ENCODE measurements around the gene PRKCD. TPM values are rescaled to one million over a fixed set of nuclear protein-coding genes. Genes with fewer than 3 reads are reported as not detected.

The PRKCD gene
- total RNA-seq, 4 donors from 2014 or later: 27.2 to 35.8 (median 31.4) TPM

GRCh38 chr3:53140847-53141845, 19.9 kb upstream of the PRKCD start:
- TF ChIP-seq POLR2A (IDR thresholded peaks at IDR 0.05) (no peak), CTCF (IDR thresholded peaks at IDR 0.05) (no peak)
- no peak for DNase-seq (ENCODE audit: low spot score in 2 of 2)
- intact Hi-C loops (cut with DNase I; ENCODE audit: low total_unique reads): no loop called here
- H3K4me3 ChIP-seq (ENCODE audit: low read depth, poor library complexity, severe bottlenecking): no peak overlapping the region
- 79% methylated on average over 6 of the region's 6 CpGs for WGBS, 2 donors

GRCh38 chr3:53142986-53143385, 18.0 kb upstream of the PRKCD start:
- intact Hi-C loops (cut with DNase I; ENCODE audit: low total_unique reads): no loop called here
- 79 to 91% methylated on average over 3 of the region's 3 CpGs for WGBS, 2 donors
- TF ChIP-seq CTCF (IDR thresholded peaks at IDR 0.05) (no peak), POLR2A (IDR thresholded peaks at IDR 0.05) (no peak)
- no peak for DNase-seq (ENCODE audit: low spot score in 2 of 2)
- no peak overlapping the region for H3K4me3 ChIP-seq (ENCODE audit: low read depth, poor library complexity, severe bottlenecking)

- WGBS, 2 donors: 94% methylated on average over 4 of the region's 4 CpGs
Observed at GRCh38 chr3:53144446-53144845, 16.6 kb upstream of the PRKCD start.

GRCh38 chr3:53144862-53145712, 15.9 kb upstream of the PRKCD start:
- intact Hi-C loops (cut with DNase I; ENCODE audit: low total_unique reads): no loop called here
- H3K4me3 ChIP-seq (ENCODE audit: low read depth, poor library complexity, severe bottlenecking): no peak overlapping the region
- no peak for TF ChIP-seq POLR2A (IDR thresholded peaks at IDR 0.05)
- no peak for TF ChIP-seq CTCF (IDR thresholded peaks at IDR 0.05)
- WGBS, 2 donors: 78 to 90% methylated on average over 11 of the region's 11 CpGs
- no peak for DNase-seq (ENCODE audit: low spot score in 2 of 2)

More at GRCh38 chr3:53144446-53144845, 16.6 kb upstream of the PRKCD start:
- intact Hi-C loops (cut with DNase I; ENCODE audit: low total_unique reads): no loop called here
- no peak overlapping the region for H3K4me3 ChIP-seq (ENCODE audit: low read depth, poor library complexity, severe bottlenecking)
- no peak for DNase-seq (ENCODE audit: low spot score in 2 of 2)
- no peak for TF ChIP-seq CTCF (IDR thresholded peaks at IDR 0.05)
- TF ChIP-seq POLR2A (IDR thresholded peaks at IDR 0.05): no peak

GRCh38 chr3:53145713-53146080, 15.3 kb upstream of the PRKCD start:
- WGBS, 2 donors: 87 to 88% methylated on average over 3 of the region's 3 CpGs
- TF ChIP-seq CTCF (IDR thresholded peaks at IDR 0.05): no peak
- TF ChIP-seq POLR2A (IDR thresholded peaks at IDR 0.05): no peak
- intact Hi-C loops (cut with DNase I; ENCODE audit: low total_unique reads): no loop called here

More at GRCh38 chr3:53145713-53146080, 15.3 kb upstream of the PRKCD start:
- H3K4me3 ChIP-seq (ENCODE audit: low read depth, poor library complexity, severe bottlenecking): no peak overlapping the region
- no peak for DNase-seq (ENCODE audit: low spot score in 2 of 2)

All from lower leg skin (tissue), 4 donors.